HG02870 (cell line): ENCODE data around the gene SLC22A3.

Experiments
- ATAC-seq: cut with Tn5 transposase; IDR thresholded peaks from one replicate; pipeline ENCODE4 v1.9.1; 2021; ENCODE audit warnings: mild to moderate bottlenecking, moderate library complexity; ENCODE audit not compliant: unreplicated experiment

Gene SLC22A3

GRCh38 chr6:160333101-160333500 is 15.1 kb upstream of the SLC22A3 start:
- no peak for ATAC-seq

- no peak for ATAC-seq
Measured at GRCh38 chr6:160333841-160334240, 14.3 kb upstream of the SLC22A3 start.

- no peak for ATAC-seq
Measured at GRCh38 chr6:160336200-160336599, 12.0 kb upstream of the SLC22A3 start.

GRCh38 chr6:160337301-160337700 is 10.9 kb upstream of the SLC22A3 start:
- no peak for ATAC-seq

GRCh38 chr6:160337991-160338390 is 10.2 kb upstream of the SLC22A3 start:
- ATAC-seq, result no peak

DNA sequence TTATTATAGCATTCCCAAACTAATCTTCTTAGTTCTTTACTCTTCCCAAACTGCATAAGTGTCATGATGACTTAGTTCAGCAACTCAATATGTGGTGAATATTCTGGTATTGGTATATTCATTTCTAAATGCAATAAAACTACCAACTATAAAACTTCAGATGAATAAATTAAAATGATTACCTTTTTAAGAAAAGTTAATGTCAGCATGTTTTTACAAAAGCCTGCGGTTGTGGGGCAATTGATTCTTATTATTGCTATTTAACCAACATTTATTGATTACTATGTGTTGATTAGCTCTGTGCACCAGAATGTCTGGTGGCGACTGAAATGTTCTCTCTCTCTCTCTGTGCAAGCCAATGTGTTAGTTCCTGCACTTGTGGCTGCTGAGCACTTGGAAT is 5.0 kb upstream of the SLC22A3 start:
- ATAC-seq, result no peak

GRCh38 chr6:160344271-160344670 is 3.9 kb upstream of the SLC22A3 start:
- no peak for ATAC-seq

GRCh38 chr6:160347259-160348222 is 637 bp upstream of the SLC22A3 start:
- ATAC-seq, result no peak

DNA sequence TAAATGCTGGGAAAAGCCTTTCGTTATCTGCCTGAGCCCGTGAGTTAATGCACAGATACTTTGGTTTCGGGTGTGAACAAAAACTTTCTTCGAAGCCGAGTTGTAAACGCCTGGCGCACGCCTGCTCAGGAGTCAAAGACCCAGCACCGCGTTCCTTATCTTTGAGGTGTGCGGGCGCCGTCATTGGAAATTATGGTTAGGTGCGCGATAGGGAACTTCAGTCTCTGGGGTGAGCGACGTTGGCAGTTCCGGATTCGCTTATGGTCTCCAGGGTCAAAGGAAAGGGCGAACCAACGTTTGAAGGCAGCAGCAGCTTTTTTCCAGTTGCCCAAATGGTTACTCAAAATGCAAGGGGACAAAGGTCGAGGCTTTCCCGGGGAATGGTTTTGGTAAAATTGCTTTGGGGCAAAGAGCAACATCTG is 853 bp downstream of the SLC22A3 start:
- ATAC-seq, result no peak

DNA sequence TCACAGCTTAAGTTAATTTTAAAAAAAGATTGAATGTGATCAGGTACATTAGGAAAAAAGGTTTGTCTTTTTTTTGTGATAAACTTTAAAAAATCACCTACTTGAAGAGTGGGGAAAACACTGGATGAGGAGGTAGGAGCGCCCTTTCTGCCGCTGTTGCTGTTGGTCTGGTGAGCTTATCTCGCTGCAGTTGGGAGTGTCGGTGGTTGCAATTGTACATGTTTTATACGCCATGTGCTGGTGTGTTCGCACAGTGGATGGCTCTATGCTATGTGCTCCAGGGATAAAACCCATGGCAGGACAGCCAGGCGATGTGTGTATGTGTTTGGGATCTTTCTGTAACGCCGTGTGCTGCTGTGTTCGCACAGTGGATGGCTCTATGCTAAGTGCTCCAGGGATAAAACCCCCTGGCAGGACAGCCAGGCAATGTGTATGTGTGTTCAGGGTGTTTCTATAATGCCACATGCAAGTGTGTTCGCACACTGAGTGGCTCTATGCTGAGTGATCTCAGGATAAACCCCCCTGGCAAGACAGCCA is 1.7 kb downstream of the SLC22A3 start:
- ATAC-seq, result no peak

DNA sequence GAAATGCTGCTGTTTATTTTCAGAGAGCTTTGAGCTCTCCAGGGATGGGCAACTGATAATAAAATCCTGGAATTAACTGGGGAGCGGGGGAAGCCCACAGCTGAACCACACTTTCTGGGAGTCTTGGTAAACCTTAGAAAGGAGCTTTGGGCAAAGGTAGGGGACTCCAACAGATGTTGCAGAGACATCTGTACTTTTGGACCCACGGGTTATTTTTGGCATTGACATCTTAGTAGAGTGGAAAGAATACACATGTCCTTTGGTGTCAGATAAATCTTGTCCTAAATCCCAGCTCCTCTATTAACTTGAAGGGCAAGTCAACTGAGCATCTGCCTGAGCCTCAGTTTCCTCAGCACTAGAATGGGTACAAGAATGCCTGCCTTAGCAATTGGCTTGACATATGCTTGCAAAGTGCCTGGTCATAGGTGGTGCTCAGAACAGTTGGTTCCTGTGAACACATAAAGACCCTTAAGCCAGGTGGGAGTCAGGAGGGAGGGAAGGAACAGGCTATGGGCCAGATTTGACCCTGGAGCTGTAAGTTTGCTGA is 5.8 kb downstream of the SLC22A3 start:
- no peak for ATAC-seq

DNA sequence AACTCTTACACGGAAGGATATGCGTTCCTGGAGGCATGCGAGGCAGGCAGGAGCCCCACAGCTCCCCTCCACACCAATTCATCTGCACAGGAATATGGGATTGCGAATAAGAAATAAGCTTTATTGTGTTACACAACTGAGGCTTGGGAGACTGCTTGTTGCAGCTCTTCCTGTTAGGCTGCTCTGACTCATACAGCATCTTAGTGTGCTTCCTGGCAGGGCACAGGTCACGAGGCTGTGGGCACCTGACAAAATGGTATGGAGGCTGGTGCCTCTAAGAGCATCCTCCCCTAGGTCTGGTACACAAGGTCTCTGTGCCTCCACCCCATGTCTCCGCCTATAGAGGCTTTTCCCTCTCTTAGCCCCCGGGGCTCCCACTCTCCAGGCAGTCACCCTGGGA is 6.8 kb downstream of the SLC22A3 start:
- ATAC-seq, result no peak

DNA sequence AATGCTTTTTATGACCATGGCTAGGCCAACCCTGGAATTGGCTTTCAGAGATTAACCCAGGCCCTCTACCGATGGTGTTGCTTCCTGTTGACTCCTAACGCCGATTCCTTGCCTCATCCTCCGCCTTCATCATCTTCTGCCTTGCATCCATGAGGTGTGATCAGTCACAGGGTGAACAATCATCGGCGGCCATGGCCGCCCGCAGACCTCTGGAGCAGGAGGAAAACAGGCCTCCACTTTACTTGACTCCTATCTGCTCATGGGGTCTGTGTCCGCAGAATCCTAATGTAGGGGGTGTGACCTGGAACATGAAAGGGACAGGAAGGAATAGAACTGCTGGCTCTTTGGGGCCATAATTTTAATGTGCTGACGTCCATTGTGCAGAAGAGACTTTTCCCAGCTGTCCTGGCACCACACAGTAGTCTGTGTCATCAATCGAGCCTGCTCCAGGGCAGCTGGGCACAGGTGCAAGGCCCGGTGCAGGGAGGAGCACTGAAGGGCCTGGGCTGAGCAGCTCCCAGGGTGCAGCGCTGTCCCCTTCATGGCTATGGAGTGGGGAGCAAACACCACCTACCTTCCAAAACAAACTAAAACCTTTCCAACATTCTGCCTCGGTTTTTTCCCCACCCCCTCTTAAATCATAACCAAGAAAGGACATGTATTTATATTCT is 8.0 kb downstream of the SLC22A3 start:
- ATAC-seq, result no peak

- no peak for ATAC-seq
Measured at GRCh38 chr6:160357088-160357487, 8.9 kb downstream of the SLC22A3 start.

DNA sequence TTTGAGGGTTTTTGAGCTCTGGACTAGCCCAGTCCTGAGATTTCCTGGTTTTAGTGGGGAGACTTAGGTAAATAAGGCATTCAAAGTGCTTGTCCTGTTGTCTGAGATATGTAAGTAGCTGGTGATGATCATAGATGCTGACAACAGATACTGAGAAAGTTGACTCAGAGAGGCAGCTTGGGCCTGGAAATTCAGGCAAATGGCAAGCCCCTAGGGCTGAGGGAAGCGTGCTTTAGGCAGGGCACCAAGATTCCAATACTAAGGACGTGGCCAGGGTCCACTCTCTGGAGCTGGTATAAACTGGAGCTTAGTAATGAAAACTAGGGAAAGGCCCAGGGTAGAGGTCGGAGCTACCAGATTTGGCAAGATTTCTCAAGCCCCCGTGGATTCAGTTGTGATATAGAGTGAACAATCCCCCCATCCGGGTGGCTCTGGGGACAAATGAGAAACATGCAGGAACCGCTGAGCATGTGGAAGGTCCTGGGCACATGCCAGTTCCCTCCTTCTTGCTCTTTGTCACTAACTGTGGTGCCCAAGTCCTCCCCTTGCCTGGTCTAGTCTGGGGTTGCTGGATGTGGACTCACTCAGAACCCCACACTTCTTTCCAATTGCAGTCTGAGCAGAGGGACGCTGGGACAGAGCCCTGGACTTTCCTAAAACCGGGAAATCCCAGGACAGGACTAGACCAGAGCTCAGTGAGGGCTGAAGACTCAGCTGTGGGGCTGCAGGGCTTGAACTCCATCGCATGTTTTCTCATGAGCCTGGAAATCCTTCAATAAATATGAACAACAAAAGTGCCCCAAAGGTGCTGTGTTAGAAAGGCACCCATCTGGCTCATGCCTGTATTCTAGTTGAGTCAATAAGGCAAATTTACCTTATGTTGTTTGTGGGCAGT is 10.3 kb downstream of the SLC22A3 start:
- no peak for ATAC-seq

DNA sequence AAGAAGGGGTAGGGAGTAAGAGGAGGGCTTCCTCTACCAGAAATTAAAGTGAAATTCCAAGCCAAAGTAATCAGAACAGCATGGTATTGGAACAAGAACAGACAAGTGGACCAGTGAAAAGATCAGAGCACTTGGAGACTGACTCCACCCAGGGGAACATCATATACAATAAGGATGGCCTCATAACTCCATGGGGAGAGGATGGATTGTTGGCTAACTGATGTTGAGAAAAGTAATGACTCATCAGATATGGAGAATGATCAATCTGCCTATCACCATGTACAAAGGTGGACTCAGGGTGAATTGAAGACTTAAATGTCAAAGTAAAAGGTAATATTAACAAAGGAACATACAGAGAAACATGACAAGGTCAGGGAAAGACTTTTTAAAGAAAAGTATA is 12.8 kb downstream of the SLC22A3 start:
- no peak for ATAC-seq

GRCh38 chr6:160362556-160362955 is 14.4 kb downstream of the SLC22A3 start:
- no peak for ATAC-seq

DNA sequence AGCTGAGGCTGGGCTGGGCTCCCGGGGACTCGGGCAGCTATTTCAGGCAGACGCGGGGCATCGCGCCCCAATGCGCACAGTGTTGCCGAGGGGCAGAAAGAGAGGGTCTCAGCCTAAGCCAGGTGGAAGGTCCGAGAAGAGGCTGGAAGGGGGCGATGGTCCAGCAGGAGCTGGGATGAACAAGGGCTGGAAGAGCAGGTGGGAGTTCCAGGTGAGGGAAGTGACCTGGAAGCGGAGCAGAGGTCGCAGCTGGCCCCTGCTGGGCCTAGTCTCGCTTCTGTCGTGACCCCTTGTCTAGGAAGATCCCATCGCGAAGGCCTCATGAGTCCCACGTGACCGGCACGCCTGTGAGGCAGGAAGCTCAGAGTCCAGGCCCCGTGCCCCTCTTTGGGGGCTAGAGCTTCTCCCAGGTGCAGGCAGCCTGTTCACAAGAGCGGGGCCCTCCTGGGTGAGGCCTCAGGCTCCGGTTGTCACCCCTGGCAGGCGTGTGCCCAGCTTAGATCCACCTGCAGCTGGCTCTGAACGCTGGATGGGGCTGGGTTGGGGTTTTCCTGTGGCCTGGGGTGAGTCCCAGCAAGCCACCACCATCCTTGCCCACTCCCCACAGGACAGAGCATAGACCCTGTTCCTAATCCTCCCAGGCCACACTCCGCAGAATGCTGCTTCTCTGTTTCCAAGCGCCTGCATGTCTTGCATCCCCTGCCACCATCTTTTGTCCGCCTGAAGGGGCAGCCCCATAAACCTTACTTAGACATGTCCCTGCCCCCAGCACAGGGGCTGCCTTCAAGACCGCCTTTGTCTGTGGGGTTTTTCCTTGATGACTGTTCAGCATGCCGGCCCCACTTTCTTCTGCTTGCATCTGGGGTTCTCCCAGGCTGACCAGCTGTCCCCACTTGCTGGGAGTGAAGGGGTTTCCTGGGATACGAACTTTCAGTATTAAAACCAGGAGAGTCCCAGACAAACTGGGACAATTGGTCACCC is 15.1 kb downstream of the SLC22A3 start:
- ATAC-seq, result peak; percentile 76

GRCh38 chr6:160365117-160365516 is 16.9 kb downstream of the SLC22A3 start:
- ATAC-seq, result no peak
